ENCODE data around the gene FYB2.

Gene FYB2

GRCh38 chr1:56709995-56710394, 109.2 kb downstream of the FYB2 start:
- no peak for TF ChIP-seq CTCF (IDR thresholded peaks at IDR 0.05; ENCODE audit: low read depth, low read length)
- TF ChIP-seq POLR2A (IDR thresholded peaks at IDR 0.05; ENCODE audit: extremely low read depth, insufficient read length), result no peak
- no peak for TF ChIP-seq MAX (IDR thresholded peaks at IDR 0.05; ENCODE audit: low read depth, low read length)
- TF ChIP-seq MYC (IDR thresholded peaks at IDR 0.05; ENCODE audit: low read depth, low read length), result no peak
- no peak for DNase-seq (ENCODE audit: low read depth)
- no peak overlapping the region for H3K4me3 ChIP-seq (ENCODE audit: low read depth, low read length)

- no peak overlapping the region for H3K4me3 ChIP-seq (ENCODE audit: low read depth, low read length)
- TF ChIP-seq MAX (IDR thresholded peaks at IDR 0.05; ENCODE audit: low read depth, low read length) (no peak), CTCF (IDR thresholded peaks at IDR 0.05; ENCODE audit: low read depth, low read length) (no peak), POLR2A (IDR thresholded peaks at IDR 0.05; ENCODE audit: extremely low read depth, insufficient read length) (no peak), MYC (IDR thresholded peaks at IDR 0.05; ENCODE audit: low read depth, low read length) (no peak)
- peak; percentile 45 for DNase-seq (ENCODE audit: low read depth)
These were observed 109.8 kb downstream of the FYB2 start for GRCh38 chr1:56709269-56709880.

- no peak for DNase-seq (ENCODE audit: low read depth)
- no peak for TF ChIP-seq MAX (IDR thresholded peaks at IDR 0.05; ENCODE audit: low read depth, low read length)
- TF ChIP-seq POLR2A (IDR thresholded peaks at IDR 0.05; ENCODE audit: extremely low read depth, insufficient read length), result no peak
- no peak for TF ChIP-seq CTCF (IDR thresholded peaks at IDR 0.05; ENCODE audit: low read depth, low read length)
- no peak for TF ChIP-seq MYC (IDR thresholded peaks at IDR 0.05; ENCODE audit: low read depth, low read length)
- no peak overlapping the region for H3K4me3 ChIP-seq (ENCODE audit: low read depth, low read length)
These were observed 111.8 kb downstream of the FYB2 start for GRCh38 chr1:56707379-56707778.

- H3K4me3 ChIP-seq (ENCODE audit: low read depth, low read length), result no peak overlapping the region
- TF ChIP-seq CTCF (IDR thresholded peaks at IDR 0.05; ENCODE audit: low read depth, low read length) (no peak), MYC (IDR thresholded peaks at IDR 0.05; ENCODE audit: low read depth, low read length) (no peak), POLR2A (IDR thresholded peaks at IDR 0.05; ENCODE audit: extremely low read depth, insufficient read length) (no peak), MAX (IDR thresholded peaks at IDR 0.05; ENCODE audit: low read depth, low read length) (no peak)
- no peak for DNase-seq (ENCODE audit: low read depth)
These were observed 115.5 kb downstream of the FYB2 start for GRCh38 chr1:56703747-56704146.

- H3K4me3 ChIP-seq (ENCODE audit: low read depth, low read length), result no peak overlapping the region
- DNase-seq (ENCODE audit: low read depth), result no peak
- no peak for TF ChIP-seq POLR2A (IDR thresholded peaks at IDR 0.05; ENCODE audit: extremely low read depth, insufficient read length)
- TF ChIP-seq MAX (IDR thresholded peaks at IDR 0.05; ENCODE audit: low read depth, low read length), result no peak
- TF ChIP-seq CTCF (IDR thresholded peaks at IDR 0.05; ENCODE audit: low read depth, low read length), result no peak
These were observed 122.5 kb downstream of the FYB2 start for GRCh38 chr1:56696663-56697062.
